Ascending aorta (tissue), 2 donors: ENCODE results near the gene GRB10. TPM values are rescaled to one million over a fixed set of nuclear protein-coding genes. Genes with fewer than 3 reads are reported as not detected.
A peak's percentile ranks its signal among the peaks of the same experiment; 100 is the strongest.

Experiments used
- DNase-seq, 2 donors: peaks; one replicate each; pipeline ENCODE4 v3.0.0-alpha.2; 2019; ENCODE audit warnings: low spot score in 2 of 2
- H3K27ac ChIP-seq, 2 donors: fragments of 200-600 bp; sonication (generic); one replicate each; pipeline ENCODE4 v1.5.1; 2016 to 2017; ENCODE audit warnings: mild to moderate bottlenecking in 1 of 2
- H3K27me3 ChIP-seq: fragments of 200-600 bp; sonication (generic); one replicate; pipeline ENCODE4 v1.5.1; 2017
- H3K36me3 ChIP-seq, 2 donors: fragments of 200-600 bp; sonication (generic); one replicate each; pipeline ENCODE4 v1.5.1; 2016
- H3K4me1 ChIP-seq, 2 donors: fragments of 200-600 bp; sonication (generic); one replicate each; pipeline ENCODE4 v1.5.1; 2016 to 2017; ENCODE audit warnings: mild to moderate bottlenecking in 1 of 2
- H3K4me3 ChIP-seq, 2 donors: fragments of 200-600 bp; sonication (generic); one replicate each; pipeline ENCODE4 v1.5.1; 2016 to 2017; ENCODE audit warnings: mild to moderate bottlenecking in 1 of 2
- H3K9me3 ChIP-seq, 2 donors: fragments of 200-600 bp; sonication (generic); one replicate each; pipeline ENCODE4 v1.5.1; 2016
- intact Hi-C: fragments of 100-400 bp; cut with DNase I; formaldehyde crosslinking; loops from one replicate; pipeline ENCODE4 v1.15.1; 2023
- total RNA-seq: library from RNA; depleted of rRNA; stranded (reverse); fragments of >200 nt; gene quantifications from one replicate; pipeline ENCODE4 v1.1.0, GENCODE V29; 2016
- TF ChIP-seq, protein P1 (sequence below), 3 experiments: fragments of 200-600 bp in 2 of 3; fragments of 450-650 bp in 1 of 3; sonication (generic) in 2 of 3; IDR thresholded peaks; one replicate each; pipeline ENCODE4 v1.5.1; 2016 to 2019; ENCODE audit warnings: antibody characterized with exemption in 3 of 3, mild to moderate bottlenecking in 1 of 3, moderate library complexity in 1 of 3

GRB10 gene
- total RNA-seq, 1 donor from 2014 or later = 53.4 TPM

DNA sequence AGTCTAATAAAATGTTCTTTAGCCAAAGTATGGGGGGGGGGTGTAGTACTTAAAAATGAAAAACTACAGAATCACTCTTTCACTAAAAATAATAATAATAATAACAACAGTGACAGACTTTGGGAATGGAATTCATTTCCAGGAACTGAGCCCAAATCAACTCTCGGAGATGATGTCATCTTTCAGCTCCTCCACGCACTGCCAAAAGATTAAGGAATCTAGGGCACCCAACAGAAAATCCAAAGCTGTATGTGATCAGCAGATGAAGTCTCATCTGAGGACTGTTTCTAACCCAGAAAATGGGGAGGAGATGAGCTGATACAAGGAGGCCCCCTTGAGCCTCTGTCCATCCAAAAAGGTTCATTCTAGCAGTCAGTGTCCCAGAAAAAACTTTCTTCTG lies 54.5 kb downstream of the GRB10 start:
- Histone ChIP-seq H3K27me3 (no peaks in the 10 kb centered on the region), H3K4me3 (no peak overlapping the region), H3K36me3 (peaks cover 0 to 4% of the 10 kb centered on the region in 2 donors), H3K27ac (peak overlapping the region; percentile 47 to 67), H3K4me1 (peaks cover 10 to 51% of the 10 kb centered on the region in 2 donors), H3K9me3 (no peaks in the 10 kb centered on the region)
- DNase-seq = no peak
- intact Hi-C loops = loop anchor here (1.0 kb wide), 1 partner anchor 71 kb away; no protein-coding TSS in a partner anchor
- TF ChIP-seq, protein P1, sequence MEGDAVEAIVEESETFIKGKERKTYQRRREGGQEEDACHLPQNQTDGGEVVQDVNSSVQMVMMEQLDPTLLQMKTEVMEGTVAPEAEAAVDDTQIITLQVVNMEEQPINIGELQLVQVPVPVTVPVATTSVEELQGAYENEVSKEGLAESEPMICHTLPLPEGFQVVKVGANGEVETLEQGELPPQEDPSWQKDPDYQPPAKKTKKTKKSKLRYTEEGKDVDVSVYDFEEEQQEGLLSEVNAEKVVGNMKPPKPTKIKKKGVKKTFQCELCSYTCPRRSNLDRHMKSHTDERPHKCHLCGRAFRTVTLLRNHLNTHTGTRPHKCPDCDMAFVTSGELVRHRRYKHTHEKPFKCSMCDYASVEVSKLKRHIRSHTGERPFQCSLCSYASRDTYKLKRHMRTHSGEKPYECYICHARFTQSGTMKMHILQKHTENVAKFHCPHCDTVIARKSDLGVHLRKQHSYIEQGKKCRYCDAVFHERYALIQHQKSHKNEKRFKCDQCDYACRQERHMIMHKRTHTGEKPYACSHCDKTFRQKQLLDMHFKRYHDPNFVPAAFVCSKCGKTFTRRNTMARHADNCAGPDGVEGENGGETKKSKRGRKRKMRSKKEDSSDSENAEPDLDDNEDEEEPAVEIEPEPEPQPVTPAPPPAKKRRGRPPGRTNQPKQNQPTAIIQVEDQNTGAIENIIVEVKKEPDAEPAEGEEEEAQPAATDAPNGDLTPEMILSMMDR (IDR thresholded peaks at IDR 0.05) = no peak

DNA sequence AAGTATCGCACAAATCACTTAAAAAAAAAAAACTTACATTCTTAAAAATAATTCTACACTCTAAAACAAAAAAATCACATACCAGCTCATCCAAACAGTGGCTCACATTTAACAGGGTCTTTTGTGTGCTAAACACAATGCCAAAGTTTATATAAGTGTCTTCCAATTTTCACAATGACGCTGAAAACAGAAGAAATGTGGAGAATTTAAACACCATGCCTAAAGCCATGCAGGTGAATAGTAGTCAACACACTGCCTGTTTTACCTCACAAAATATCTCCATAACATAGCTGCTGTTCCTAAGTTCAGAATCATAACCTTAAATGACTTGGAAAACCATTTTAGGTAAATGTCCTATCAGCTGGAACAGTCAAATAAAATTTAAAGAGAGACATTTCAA lies 55.0 kb downstream of the GRB10 start:
- intact Hi-C loops = loop anchor here (1.0 kb wide), 1 partner anchor 70 kb away; no protein-coding TSS in a partner anchor
- H3K9me3 ChIP-seq = no peaks in the 10 kb centered on the region
- no peak for DNase-seq
- peaks cover 0 to 4% of the 10 kb centered on the region in 2 donors for H3K36me3 ChIP-seq
- H3K4me3 ChIP-seq = no peak overlapping the region
- peaks cover 10 to 51% of the 10 kb centered on the region in 2 donors for H3K4me1 ChIP-seq
- H3K27me3 ChIP-seq = no peaks in the 10 kb centered on the region
- peak overlapping the region; percentile 47 to 67 for H3K27ac ChIP-seq
- TF ChIP-seq, protein P1 (IDR thresholded peaks at IDR 0.05) = no peak

DNA sequence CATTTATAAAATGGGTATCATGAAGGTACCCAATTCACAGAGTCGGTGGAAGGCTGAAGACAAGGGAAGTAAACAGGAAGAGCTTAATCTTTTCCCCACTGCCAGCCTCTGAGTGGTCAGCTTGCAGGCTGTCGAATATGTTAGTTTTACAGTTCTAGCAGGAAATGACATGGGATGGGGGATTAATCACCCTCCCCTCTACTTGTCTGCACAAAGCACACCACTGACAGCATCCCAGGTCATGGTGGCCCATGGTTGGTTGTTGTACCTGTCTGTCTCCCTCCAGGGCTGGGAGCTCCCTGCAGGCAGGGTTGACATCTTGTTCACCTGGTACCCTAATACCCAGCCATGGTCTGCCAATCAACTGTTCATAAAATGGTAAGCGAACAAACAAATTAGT lies 55.6 kb downstream of the GRB10 start:
- intact Hi-C loops = no loop called here
- DNase-seq = no peak
- TF ChIP-seq, protein P1 (IDR thresholded peaks at IDR 0.05) = no peak
- Histone ChIP-seq H3K27me3 (no peaks in the 10 kb centered on the region), H3K9me3 (no peaks in the 10 kb centered on the region), H3K4me3 (no peak overlapping the region), H3K4me1 (peaks cover 10 to 51% of the 10 kb centered on the region in 2 donors), H3K36me3 (peaks cover 0 to 4% of the 10 kb centered on the region in 2 donors), H3K27ac (peak overlapping the region in 1 of 2 donors; percentile 47)

DNA sequence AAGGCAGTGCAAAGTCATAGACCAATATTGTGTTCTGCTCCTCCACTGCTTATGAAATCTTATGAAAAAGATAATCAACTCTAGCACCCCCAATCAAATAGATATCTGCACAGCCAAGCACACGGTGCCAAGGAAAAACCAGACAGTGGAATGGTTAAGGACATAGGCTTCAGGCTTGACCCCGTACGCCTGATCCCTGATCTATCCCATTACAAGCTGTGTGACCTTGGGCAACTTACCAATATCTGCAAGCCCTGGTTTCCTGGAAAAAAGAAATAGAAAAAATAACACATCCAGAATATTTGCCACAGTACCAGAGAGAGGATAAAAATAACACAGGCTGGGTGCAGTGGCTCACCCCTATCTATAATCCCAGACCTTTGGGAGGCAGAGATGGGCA lies 56.9 kb downstream of the GRB10 start:
- no peak overlapping the region for H3K4me3 ChIP-seq
- DNase-seq = no peak
- H3K27me3 ChIP-seq = no peaks in the 10 kb centered on the region
- H3K36me3 ChIP-seq = no peaks in the 10 kb centered on the region
- peaks cover 10 to 53% of the 10 kb centered on the region in 2 donors for H3K4me1 ChIP-seq
- intact Hi-C loops = no loop called here
- H3K27ac ChIP-seq = peak overlapping the region in 1 of 2 donors; percentile 17
- TF ChIP-seq, protein P1 (IDR thresholded peaks at IDR 0.05) = no peak
- no peaks in the 10 kb centered on the region for H3K9me3 ChIP-seq

DNA sequence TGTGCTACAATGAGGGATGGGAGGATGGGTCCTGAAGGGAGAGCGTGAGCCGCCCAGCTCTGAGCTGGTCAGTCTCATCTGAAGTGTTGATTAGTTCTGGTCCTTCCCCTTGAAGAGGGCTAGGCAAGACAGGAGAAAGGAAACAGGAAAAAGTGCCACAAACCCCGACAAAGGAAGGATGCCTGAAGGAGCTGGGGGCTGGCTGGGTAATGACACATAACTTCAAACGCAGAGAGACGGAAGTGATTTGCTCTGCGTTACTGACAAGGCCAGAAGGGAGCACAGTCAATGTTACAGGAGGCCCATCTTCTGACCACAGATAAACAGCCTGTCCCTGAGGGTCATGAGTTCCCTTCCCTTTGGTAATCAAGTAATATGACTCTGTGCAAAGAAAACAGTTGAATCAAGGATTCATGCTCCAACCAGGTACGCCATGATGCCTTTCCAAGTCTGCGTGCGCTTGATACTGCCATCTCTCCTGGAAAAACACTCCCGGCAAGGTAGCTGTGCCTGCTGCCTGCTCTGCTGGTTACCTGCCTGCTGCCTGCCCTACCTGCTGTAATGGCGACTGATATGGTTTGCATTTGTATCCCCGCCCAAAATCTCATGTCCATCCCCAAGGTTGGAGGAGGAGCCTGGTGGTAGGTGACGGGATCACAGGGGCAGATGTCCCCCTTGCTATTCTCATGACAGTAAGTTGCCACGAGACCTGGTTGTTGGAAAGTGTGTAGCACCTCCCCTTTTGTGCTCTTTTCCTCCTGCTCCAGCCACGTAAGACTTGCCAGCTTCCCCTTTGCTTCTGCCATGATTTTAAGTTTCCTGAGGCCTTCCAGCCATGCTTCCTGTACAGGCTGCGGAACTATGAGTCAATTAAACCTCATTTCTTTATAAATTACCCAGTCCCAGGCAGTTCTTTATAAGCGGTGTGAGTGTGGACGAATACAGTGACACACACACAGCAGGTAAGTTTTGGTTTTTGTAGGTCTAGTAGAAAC lies 57.9 kb downstream of the GRB10 start:
- intact Hi-C loops = no loop called here
- H3K36me3 ChIP-seq = no peaks in the 10 kb centered on the region
- H3K4me1 ChIP-seq = peaks cover 9 to 43% of the 10 kb centered on the region in 2 donors
- TF ChIP-seq, protein P1 (IDR thresholded peaks at IDR 0.05) = no peak
- no peak overlapping the region for H3K27ac ChIP-seq
- no peak for DNase-seq
- no peak overlapping the region for H3K4me3 ChIP-seq
- no peaks in the 10 kb centered on the region for H3K27me3 ChIP-seq
- H3K9me3 ChIP-seq = no peaks in the 10 kb centered on the region
